GM19395 (cell line): ENCODE data around the gene SLC9A4.

Experiments used
- ATAC-seq: cut with Tn5 transposase; IDR thresholded peaks from one replicate; pipeline ENCODE4 v1.9.1; 2021; ENCODE audit warnings: mild to moderate bottlenecking, moderate library complexity; ENCODE audit not compliant: unreplicated experiment

SLC9A4 gene

DNA sequence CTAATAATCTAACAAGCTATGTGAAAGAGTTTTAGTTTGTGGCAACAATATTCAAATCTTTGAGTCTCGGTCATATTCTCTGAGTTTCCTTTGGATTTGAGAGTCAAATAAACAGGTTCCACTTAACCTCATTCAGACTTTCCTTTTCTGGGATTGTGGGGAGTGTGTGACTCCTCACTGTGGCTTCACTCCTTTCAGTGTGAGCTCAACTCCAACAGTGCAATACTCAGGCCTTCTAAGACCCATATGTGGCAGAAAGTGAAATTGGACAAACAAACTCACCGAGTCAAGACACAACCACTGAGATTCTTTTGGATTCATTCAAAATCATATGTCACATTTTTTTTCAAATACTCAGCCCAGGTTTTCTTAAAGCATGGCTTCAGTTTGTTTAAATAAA, 25.4 kb downstream of the SLC9A4 start:
- ATAC-seq: no peak

DNA sequence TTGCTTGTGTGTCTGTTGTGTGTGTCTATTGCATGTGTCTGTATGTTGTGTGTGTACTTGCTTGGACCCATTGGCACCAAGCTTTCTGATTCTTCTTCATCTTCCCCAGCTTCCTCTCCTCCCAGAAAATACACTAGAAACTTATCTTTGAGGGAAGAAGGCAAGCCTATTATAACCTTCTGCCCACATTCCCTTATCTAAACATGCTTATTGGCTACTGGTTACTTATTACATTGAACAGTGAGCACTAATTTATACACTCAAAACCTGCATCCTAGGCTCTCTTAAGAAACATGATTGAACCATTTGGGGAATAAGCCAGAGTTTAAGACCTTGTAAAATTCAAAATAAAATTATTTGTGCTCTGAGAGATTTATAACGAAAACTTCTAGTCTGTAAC, 26.5 kb downstream of the SLC9A4 start:
- ATAC-seq: no peak

- ATAC-seq: no peak
Measured at GRCh38 chr2:102502576-102502975, 29.6 kb downstream of the SLC9A4 start.

DNA sequence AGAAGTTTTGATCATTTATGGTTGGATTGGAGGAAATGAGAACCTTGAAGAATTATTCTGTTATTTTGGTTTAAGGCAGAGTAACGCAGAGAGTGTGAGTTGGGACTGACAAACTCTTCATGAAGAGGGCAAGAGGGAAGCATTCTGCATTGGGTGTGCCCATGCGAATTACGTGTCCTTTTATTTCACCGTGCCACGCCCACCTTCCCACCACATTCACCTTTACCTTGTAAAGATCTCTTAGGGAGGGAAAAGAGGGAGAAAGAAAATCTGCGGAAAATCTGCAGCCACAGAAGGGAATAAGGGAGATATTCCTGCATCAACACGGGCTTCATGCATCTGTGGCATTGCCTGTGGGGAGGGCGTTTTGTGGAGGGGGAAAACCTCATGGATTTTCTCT, 31.8 kb downstream of the SLC9A4 start:
- no peak for ATAC-seq

- ATAC-seq: no peak
Measured at GRCh38 chr2:102505290-102505689, 32.3 kb downstream of the SLC9A4 start.

DNA sequence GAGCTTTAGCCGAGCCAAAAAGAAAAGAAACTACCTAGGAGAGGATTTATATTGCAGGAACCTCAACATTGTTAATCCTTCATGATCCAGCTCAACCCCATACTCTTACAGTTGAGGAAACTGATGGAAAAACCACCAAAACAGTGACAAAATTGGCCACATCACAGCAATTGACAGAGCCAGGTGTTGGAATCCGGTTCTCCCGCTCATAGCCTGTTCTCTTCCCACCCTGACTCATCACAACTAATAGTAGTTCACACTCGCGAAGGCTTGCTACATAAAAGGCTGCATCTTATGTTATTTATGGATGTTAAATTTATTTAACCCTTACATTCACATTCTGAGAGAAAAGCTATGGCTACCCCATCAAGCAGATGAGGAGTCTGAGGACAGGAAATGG, 33.7 kb downstream of the SLC9A4 start:
- ATAC-seq: no peak

DNA sequence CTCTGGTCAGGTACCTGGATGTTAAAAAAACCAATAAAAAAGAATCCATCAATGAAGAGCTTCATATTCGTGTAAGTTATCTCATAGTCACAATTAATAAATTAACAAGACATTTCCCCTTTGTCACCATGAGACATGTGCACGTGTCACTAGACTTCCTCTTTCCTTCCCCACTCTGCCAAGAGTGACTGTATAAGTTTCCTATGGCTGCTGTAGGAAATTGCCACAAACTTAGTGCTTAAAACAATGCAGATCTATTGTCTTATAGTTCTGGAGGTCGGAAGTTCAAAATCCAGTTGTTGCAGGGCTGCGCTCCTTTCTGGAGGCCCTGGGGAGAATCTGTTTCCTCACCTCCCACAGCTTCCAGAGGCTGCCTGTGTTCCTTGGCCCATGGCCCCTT, 35.8 kb downstream of the SLC9A4 start:
- no peak for ATAC-seq

DNA sequence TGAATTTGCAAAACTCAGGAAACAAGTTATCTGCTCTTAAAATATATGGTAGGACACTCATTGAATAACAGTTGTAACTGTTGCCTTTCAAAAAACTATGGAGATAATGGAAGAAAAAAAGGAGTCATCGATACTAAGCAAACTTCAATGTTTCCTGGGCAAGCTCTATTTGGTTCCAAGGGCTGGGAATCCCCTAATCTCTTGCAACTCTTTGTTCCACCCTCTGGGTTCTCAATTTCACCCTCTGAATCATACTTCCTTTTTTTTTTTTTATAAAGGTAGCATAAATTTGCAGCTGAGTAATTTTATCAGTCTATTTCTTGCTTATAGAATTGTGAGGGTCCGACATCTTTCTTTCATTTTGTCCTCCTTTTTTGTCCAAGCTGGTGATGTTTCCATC, 36.7 kb downstream of the SLC9A4 start:
- ATAC-seq: no peak

DNA sequence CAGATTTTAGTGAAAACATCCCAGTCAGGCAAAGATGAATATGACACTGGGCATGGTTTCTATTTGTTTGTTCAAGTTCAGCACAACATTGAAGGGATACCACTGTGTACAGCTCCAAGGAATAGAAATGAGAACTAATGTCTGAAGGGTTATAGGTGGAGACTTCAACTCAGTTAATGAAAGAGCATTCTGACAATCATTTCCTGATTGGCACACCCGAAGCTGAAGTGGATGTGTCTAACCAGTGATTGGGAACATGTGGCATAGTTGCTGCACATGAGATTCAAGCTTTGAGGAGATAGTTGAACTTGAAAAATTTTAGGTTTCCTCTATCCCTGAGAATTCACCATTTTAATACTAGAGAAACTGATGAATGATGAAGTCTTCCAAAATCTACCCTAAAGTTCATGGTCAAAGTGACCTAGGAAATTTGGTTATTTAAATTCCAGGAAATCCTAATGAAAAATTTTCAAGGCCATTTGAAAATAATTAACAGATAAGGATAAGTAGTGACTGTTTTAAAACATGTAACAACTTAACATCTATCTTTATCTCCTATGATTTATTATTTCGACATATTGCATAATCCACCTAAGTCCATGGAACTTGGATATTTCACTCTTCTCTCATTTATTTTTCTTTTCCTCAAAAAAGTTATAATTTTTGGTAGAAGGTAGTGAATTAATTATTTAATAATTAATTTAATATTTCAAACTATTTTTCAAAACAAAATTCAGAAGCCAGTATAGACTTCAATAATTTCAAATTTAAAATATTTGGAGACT, 38.0 kb downstream of the SLC9A4 start:
- no peak for ATAC-seq

- ATAC-seq: no peak
Measured at GRCh38 chr2:102512161-102512560, 39.1 kb downstream of the SLC9A4 start.

- no peak for ATAC-seq
Measured at GRCh38 chr2:102513355-102513939, 40.4 kb downstream of the SLC9A4 start.

GRCh38 chr2:102514061-102514785, 41.2 kb downstream of the SLC9A4 start:
- ATAC-seq: no peak

DNA sequence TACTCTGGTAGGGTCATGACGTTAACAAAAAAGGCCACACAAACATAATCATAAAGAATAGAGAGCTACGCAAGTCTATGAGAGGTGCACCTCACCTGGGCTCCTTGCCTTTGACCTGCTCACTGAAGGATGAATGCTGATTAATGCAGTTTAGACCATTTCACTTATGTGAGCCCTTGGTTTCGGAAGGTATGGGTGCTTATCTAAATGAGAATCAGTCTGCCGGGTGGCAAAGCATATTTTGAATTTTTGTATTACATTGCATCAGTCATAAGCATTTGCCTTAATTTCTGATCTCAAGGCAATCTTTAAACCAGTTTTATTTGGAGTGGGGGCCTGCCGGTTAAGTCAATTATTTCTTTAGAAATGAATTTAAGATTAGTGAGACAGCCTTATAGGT, 42.8 kb downstream of the SLC9A4 start:
- ATAC-seq: no peak

- ATAC-seq: no peak
Measured at GRCh38 chr2:102518170-102518569, 45.1 kb downstream of the SLC9A4 start.

- peak; percentile 56 for ATAC-seq
Measured at GRCh38 chr2:102520009-102520408, 47.0 kb downstream of the SLC9A4 start.

DNA sequence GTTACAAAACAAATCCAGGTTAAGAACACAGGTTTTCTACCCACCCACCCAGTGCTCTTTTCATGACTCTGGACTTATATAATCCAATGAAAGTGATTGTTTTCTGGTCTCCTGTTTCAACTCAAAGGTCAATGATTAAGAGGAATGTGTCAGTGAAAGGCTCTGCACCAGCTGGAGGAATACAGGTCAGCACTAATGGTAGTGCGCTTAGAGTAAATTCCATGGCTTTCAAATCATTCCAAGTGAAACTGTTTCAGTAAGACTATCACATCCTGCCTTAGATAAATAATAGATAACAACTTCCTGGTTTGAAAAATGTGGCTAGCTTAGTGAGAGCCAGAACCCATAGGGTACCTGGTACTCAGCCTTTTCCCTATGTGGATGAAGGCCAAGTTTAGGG, 47.8 kb downstream of the SLC9A4 start:
- ATAC-seq: no peak

DNA sequence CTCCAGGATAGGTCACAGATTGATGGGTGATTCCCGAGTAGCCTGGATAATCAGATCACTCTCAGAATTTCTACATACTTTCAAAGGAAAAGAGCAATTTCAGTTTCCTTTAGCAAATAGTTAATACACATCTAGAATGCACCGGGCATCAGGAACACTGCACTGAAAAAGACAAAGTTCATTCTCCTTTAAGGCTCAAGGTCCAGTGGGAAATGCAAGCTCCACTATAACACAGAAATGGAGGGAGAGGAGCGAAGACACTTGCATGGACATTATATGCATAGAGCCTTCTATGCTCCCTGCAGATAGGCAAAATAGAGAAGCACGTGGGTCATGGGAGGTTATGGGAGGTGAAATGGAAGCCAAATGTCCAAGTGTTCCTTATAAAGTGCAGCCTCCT, 49.1 kb downstream of the SLC9A4 start:
- no peak for ATAC-seq

DNA sequence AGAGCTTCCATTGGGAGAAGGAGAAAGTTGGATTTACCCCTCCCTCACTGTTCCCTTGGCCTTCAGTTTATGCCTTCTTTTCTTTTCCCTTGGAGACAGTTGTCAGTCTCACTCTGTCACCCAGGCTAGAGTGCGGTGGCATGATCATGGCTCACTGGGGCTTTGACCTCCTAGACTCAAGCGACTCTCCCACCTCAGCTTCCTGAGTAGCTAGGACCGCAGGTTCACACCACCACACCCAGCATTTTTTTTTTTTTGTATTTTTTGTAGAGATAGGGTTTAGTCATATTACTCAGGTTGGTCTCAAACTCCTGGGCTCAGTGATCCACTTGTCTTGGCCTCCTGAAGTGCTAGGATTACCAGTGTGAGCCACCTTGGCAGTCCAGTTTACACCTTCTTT, 49.9 kb downstream of the SLC9A4 start:
- ATAC-seq: no peak

GRCh38 chr2:102523651-102524050, 50.6 kb downstream of the SLC9A4 start:
- ATAC-seq: no peak

- ATAC-seq: no peak
Measured at GRCh38 chr2:102527086-102527485, 54.1 kb downstream of the SLC9A4 start.

GRCh38 chr2:102538491-102538890, 65.5 kb downstream of the SLC9A4 start:
- ATAC-seq: no peak

GRCh38 chr2:102540882-102541281, 67.9 kb downstream of the SLC9A4 start:
- ATAC-seq: no peak
